Hepatic stellate cell (primary cell): ENCODE data around the gene IGFBP4.

Experiments
- DNase-seq: peaks from one replicate; pipeline ENCODE4 v3.0.0; 2011; ENCODE audit warnings: low spot score

Gene IGFBP4

GRCh38 chr17:40471846-40472732 lies 28.8 kb downstream of the IGFBP4 start:
- no peak for DNase-seq

- DNase-seq: no peak
Measured at GRCh38 chr17:40472733-40473452, 29.6 kb downstream of the IGFBP4 start.

GRCh38 chr17:40473573-40474365 lies 30.5 kb downstream of the IGFBP4 start:
- no peak for DNase-seq

DNA sequence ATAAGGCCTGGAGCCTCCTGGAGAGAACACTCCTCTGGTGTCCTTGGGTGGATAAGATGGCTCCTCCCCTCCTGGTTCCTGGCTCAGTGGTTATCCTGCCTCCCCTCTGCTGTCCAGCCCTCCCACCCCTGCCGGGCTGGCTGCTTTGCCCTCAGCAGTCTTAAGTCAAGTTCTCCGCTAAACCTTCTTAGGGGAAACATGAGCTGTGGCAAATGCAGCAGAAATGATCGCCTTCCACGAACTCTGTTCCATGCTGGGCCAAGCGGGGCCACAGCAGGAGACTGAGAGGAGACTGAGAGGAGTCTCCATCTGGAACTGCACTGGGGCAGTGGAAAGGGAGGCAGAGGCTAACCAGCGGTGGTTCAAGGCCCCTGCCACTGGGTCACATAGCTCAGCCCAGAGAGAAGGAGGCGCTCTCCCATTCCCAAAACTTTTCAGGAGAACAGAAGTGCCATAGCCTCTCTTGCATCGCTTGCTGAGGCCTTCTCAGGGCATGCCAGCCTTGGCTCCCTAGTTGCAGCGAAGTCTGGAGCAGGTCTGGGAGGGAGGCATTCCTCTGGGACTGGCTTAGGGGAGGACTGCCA lies 31.3 kb downstream of the IGFBP4 start:
- DNase-seq: no peak

- no peak for DNase-seq
Measured at GRCh38 chr17:40475234-40475908, 32.1 kb downstream of the IGFBP4 start.

DNA sequence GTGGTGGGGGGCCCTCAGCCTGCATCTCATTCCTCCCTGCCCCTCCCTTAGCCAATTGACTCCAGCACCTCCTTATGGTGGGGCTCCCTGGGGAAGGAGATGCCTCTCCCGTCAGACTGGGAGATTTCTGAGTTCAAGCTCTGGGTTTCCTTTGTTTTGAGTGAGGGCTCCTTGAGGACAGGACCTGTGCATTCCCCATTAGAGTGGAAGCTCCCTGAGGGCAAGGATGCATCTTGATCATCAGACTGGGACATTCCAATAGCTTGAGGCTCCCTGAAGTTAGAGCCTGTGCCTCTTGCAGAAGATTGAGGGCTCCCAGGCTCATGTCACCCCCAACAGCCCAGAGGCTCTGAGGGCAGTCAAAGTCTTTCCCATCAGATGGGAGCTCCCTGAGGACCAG lies 34.5 kb downstream of the IGFBP4 start:
- DNase-seq: no peak

DNA sequence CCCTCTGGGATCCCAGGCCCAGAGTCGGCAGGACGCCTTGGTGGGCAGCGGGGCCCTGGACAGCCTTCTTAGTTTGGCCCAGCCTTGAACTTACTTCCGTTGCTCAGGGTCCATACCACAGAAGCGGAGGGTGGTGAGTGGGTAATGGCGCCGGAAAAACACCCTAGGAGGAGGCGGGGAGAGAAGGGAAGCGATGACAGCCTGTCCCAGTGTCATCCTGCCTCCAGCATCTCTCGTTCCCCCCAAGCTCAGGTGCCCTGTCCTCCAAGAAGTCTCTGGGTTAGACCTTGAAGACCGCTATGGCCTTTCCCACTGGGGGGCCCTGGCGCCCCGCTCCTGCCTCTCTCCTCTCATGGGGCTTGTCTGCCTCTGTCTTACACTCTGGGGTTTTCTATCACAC lies 35.2 kb downstream of the IGFBP4 start:
- no peak for DNase-seq

DNA sequence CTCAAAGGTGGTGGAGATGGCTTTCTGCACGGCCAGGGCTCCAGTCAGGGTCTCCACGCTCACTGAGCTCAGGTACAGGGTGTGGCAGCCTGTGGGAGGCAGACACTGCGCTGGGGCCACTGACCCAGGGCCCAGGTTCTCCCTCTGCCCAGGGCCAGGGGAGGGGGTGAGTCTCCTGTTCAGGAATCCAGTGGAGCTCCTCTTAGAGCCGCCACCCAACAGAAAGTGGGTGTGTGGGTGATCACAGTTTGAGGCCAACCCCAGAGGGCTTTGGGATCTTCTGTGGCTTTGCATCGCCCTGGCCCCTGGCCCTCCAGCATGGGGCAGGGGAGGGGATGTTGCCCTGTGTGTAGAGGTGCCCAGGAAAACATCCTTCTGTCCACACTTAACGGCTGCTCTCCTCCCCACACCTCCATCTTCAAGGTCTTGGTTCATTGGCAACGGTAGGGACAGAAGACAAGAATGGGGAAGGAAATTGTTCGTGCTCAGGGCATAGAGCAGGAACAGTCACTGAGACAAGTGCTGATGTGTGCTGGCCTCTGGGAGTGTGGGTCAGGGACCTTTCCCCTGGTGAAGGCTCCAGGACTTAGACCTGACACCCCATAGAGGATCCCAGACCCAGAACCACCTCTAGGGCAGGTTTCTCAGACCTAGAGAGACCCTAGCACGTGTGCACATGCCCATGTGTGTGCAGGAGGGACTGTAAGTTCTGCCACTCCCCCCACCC lies 36.7 kb downstream of the IGFBP4 start:
- DNase-seq: no peak

DNA sequence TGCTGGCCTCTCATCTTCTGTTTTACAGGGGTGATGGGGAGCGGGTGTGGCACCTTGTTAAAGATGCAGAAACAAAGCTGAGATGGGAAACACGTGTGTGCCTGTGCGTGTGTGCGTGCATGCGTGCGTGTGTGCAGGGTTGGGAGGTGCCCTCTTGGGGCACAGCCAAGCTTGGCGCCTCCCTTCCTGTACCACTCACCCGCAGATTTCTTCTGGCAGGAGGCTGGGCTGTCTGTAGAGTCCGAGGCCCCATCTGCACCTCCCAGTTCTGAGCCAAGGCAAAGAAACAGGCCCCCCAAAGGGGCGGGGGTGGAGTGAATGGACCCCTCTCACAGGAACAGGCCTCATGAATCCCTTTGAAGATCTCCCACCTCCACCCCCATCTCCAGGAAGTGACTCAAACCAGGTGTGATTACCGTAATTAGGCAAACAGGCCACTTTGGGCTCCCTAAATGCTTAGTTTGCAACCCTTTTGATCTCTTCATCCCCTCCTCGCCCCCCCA lies 37.3 kb downstream of the IGFBP4 start:
- DNase-seq: no peak

GRCh38 chr17:40481106-40481505 lies 37.9 kb downstream of the IGFBP4 start:
- no peak for DNase-seq

- DNase-seq: no peak
Measured at GRCh38 chr17:40482722-40483121, 39.5 kb downstream of the IGFBP4 start.

DNA sequence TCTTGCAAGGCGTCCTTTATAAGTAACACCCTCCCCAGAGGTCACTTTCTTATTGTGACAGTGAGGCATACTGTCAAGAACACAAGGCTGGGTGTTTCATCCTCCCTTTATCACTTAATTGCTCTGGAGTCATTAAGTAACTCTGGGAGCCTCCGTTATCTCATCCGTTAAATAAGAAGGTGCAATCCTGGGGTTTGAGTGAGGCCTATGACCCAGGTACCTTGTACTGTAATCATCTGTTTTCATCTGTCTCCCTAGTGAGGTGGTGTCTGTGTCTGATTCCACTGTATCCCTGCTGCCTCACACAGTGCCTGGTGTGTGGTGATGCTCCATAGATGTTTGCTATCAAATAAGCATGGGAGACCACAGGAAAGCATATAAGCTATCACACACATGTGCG lies 40.4 kb downstream of the IGFBP4 start:
- no peak for DNase-seq

DNA sequence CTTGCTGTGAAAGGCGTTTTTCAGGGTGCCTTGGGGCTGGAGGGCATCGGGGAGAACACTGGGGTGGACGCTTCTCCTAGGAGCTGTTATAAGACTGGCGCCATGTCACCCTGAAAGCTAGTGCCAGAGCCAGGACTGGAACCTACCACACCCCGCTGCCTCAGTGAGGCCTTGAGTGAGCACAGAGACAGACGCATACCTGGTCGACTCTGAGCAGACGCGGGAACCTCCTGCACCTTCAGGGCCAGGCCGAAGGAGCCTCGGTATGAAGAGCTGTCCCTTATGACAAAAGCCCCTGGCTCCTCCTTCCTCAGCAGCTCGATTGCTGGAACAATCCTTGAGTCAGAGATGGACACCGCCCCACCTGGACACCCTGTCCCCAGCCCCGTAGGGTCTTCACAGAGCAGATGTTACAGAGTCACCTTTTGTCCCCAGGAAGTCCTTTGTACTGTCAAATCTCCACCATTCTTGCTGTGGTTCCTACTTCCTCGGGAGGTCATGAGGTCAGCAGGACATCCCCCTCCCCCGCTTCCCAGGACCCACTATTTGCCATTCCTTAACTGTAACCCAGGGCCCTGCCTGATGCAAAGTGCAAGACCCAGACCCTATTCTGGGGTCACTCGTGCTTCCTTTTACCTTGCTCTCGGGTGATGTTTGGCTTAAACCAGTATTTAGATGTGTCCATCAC lies 41.2 kb downstream of the IGFBP4 start:
- DNase-seq: no peak

- DNase-seq: no peak
Measured at GRCh38 chr17:40484973-40485530, 41.8 kb downstream of the IGFBP4 start.

DNA sequence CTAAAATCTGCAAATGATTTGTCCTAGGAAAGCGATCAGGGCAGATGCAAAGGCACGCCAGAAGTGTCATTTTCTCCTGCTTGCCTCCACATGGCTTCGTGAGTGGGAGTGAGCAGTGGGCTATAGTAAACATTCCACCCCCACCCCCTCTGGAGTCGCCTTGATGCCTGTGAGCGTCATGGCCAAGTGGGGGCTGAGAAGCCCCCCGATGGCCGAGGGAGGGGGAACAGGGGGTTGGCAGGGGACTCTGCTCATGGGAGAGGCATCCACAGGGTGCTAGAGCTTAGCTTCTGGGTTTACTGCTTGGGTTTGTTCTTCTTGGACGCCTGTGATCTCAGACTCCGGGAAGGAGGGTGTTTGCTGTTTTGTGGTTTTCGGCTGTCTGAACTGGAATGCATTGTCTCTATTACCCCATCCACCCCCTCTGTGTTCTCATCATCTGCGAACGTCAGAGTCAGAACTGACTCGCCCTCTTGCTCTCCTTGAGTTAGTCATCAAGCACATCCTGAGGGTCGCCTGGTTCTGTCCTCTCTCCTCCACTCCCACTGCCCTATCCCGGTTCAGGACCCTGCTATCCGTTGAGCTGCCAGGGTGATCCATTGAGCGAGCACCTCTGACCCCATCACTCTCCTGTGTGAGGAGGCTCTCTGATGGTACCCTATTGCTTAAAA lies 42.7 kb downstream of the IGFBP4 start:
- peak; percentile 97 for DNase-seq

GRCh38 chr17:40486522-40487370 lies 43.5 kb downstream of the IGFBP4 start:
- DNase-seq: peak; percentile 54

DNA sequence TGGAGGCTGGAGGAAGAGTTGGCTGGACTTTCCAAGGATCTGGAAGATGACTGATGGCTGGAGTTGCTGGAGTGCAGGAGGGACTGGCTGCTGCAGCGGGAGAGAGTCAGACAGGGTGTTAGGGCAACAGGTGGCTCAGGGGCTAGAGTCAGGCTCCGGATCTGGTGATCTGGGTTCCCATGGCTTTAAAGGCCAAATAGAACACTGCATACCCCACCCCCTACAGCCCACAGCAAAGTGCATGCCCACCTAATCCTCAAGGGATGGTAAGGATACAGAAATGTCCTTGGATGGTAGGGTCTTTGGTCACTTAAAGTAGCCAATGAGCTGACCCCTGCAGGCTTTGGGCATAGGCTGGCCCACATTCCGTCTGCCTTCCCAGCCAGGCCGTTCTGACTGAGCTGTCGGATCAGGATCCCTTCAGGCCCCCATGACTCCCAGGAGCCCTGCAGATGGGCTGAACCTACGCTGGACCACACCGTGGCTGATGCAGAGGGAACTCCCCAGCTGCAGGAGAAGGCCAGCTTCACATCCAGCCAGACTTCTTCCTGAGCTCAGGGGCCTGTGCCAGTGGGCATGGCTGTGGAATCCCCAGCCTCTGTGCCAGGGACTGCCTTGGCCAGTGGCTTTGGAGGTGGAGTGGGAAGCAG lies 44.2 kb downstream of the IGFBP4 start:
- DNase-seq: no peak
